Astrocyte (in vitro differentiated cells and primary cell): ENCODE results near the gene SPATA31D1. TPM values are rescaled to one million over a fixed set of nuclear protein-coding genes. Genes with fewer than 3 reads are reported as not detected.

Source experiments
- DNase-seq: peaks from one replicate; pipeline ENCODE4 v3.0.0-alpha.2; 2010; ENCODE audit warnings: low read depth
- FAIRE-seq: peaks from 2 replicates; lab custom pipeline; 2011; peaks lifted over from hg19 to GRCh38; lab: Jason Lieb, UNC
- H2AFZ ChIP-seq: 2 replicates; pipeline ENCODE4 v1.6.0; 2012; ENCODE audit warnings: low read depth, low read length, inconsistent platforms
- H3K27ac ChIP-seq: 2 replicates; pipeline ENCODE4 v1.5.1; 2011; ENCODE audit warnings: low read depth, low read length, inconsistent platforms
- H3K27me3 ChIP-seq: 2 replicates; pipeline ENCODE4 v1.6.0; 2011; ENCODE audit warnings: low read length, inconsistent platforms; ENCODE audit not compliant: insufficient read depth
- H3K36me3 ChIP-seq: 2 replicates; pipeline ENCODE4 v1.5.1; 2011; ENCODE audit warnings: low read length, inconsistent platforms; ENCODE audit not compliant: insufficient read depth
- H3K4me1 ChIP-seq: 2 replicates; pipeline ENCODE4 v1.5.1; 2011; ENCODE audit warnings: low read length, inconsistent platforms; ENCODE audit not compliant: insufficient read depth
- H3K4me2 ChIP-seq: 2 replicates; pipeline ENCODE4 v1.6.0; 2012; ENCODE audit warnings: low read length, inconsistent platforms
- H3K4me3 ChIP-seq: 2 replicates; pipeline ENCODE4 v1.5.1; 2011; ENCODE audit warnings: low read depth, mild to moderate bottlenecking, low read length, inconsistent platforms; ENCODE audit not compliant: insufficient read depth
- H3K79me2 ChIP-seq: 2 replicates; pipeline ENCODE4 v1.6.0; 2012; ENCODE audit warnings: mild to moderate bottlenecking, low read length, inconsistent platforms; ENCODE audit not compliant: insufficient read depth
- H3K9ac ChIP-seq: 2 replicates; pipeline ENCODE4 v1.6.0; 2012; ENCODE audit warnings: mild to moderate bottlenecking, low read length, inconsistent platforms
- H3K9me3 ChIP-seq: 2 replicates; pipeline ENCODE4 v1.5.1; 2012; ENCODE audit warnings: low read depth, mild to moderate bottlenecking, low read length, inconsistent platforms; ENCODE audit not compliant: insufficient read depth
- H4K20me1 ChIP-seq: 2 replicates; pipeline ENCODE4 v1.6.0; 2012; ENCODE audit warnings: low read length, inconsistent platforms; ENCODE audit not compliant: insufficient read depth
- H3K27ac Mint-ChIP-seq: one replicate; pipeline ENCODE4 v1.8.0; 2021; ENCODE audit warnings: mild to moderate bottlenecking, mixed read lengths; ENCODE audit not compliant: unreplicated experiment
- H3K27me3 Mint-ChIP-seq: one replicate; pipeline ENCODE4 v1.8.0; 2021; ENCODE audit warnings: low read depth, mixed read lengths; ENCODE audit not compliant: unreplicated experiment
- H3K36me3 Mint-ChIP-seq: one replicate; pipeline ENCODE4 v1.8.0; 2021; ENCODE audit warnings: low read depth, mixed read lengths; ENCODE audit not compliant: unreplicated experiment
- H3K4me1 Mint-ChIP-seq: one replicate; pipeline ENCODE4 v1.8.0; 2021; ENCODE audit warnings: low read depth, mixed read lengths; ENCODE audit not compliant: unreplicated experiment
- H3K4me3 Mint-ChIP-seq: one replicate; pipeline ENCODE4 v1.8.0; 2021; ENCODE audit warnings: mild to moderate bottlenecking, moderate library complexity, mixed read lengths; ENCODE audit not compliant: unreplicated experiment
- H3K9me3 Mint-ChIP-seq: one replicate; pipeline ENCODE4 v1.8.0; 2021; ENCODE audit warnings: mild to moderate bottlenecking, mixed read lengths; ENCODE audit not compliant: unreplicated experiment
- CTCF ChIP-seq: IDR thresholded peaks from 2 replicates; pipeline ENCODE4 v1.5.1; 2011; ENCODE audit warnings: low read depth, mild to moderate bottlenecking, inconsistent platforms, low read length, moderate library complexity; ENCODE audit not compliant: insufficient read depth
- EZH2 ChIP-seq: IDR thresholded peaks from 2 replicates; pipeline ENCODE4 v1.6.1; 2012; ENCODE audit warnings: mild to moderate bottlenecking, low read length, inconsistent platforms; ENCODE audit not compliant: insufficient read depth
- total RNA-seq: library from RNA; stranded (reverse); gene quantifications from 2 replicates; pipeline ENCODE4 v1.2.1, GENCODE V29; 2021

SPATA31D1 gene
- total RNA-seq, 1 donor from 2014 or later, result not detected

- no peak for DNase-seq
- Histone ChIP-seq H3K4me2 (no peak overlapping the region), H3K27me3 (no peaks in the 10 kb centered on the region), H3K4me3 (no peak overlapping the region), H4K20me1 (no peaks in the 10 kb centered on the region), H3K36me3 (no peaks in the 10 kb centered on the region), H3K27ac (no peak overlapping the region), H2AFZ (no peak overlapping the region), H3K9ac (no peak overlapping the region), H3K79me2 (no peaks in the 10 kb centered on the region), H3K4me1 (no peaks in the 10 kb centered on the region), H3K9me3 (peaks cover 9% of the 10 kb centered on the region)
- Mint-ChIP-seq H3K36me3 (no peaks in the 10 kb centered on the region), H3K4me3 (no peak overlapping the region), H3K27me3 (peaks cover 4% of the 10 kb centered on the region), H3K9me3 (peaks cover 17% of the 10 kb centered on the region), H3K4me1 (no peaks in the 10 kb centered on the region), H3K27ac (no peak overlapping the region)
- FAIRE-seq, result no peak
- TF ChIP-seq EZH2 (no peak), CTCF (no peak)
Measured at GRCh38 chr9:81955625-81956024, 32.9 kb upstream of the SPATA31D1 start.

GRCh38 chr9:81964218-81965171 is 24.1 kb upstream of the SPATA31D1 start:
- Mint-ChIP-seq H3K27ac (no peak overlapping the region), H3K9me3 (peaks cover 2% of the 10 kb centered on the region), H3K27me3 (no peaks in the 10 kb centered on the region), H3K4me3 (no peak overlapping the region), H3K36me3 (no peaks in the 10 kb centered on the region), H3K4me1 (no peaks in the 10 kb centered on the region)
- no peak for TF ChIP-seq EZH2
- no peak for TF ChIP-seq CTCF
- H3K27me3 ChIP-seq, result no peaks in the 10 kb centered on the region
- DNase-seq (no peak), FAIRE-seq (no peak)
- H2AFZ ChIP-seq, result no peak overlapping the region
- H3K9ac ChIP-seq, result no peak overlapping the region
- no peaks in the 10 kb centered on the region for H3K36me3 ChIP-seq
- H3K79me2 ChIP-seq, result no peaks in the 10 kb centered on the region
- no peak overlapping the region for H3K4me2 ChIP-seq
- no peak overlapping the region for H3K27ac ChIP-seq
- no peaks in the 10 kb centered on the region for H3K4me1 ChIP-seq
- no peaks in the 10 kb centered on the region for H4K20me1 ChIP-seq
- no peaks in the 10 kb centered on the region for H3K9me3 ChIP-seq
- no peak overlapping the region for H3K4me3 ChIP-seq

GRCh38 chr9:81968026-81968425 is 20.5 kb upstream of the SPATA31D1 start:
- Mint-ChIP-seq H3K36me3 (no peaks in the 10 kb centered on the region), H3K9me3 (peaks cover 8% of the 10 kb centered on the region), H3K4me3 (no peak overlapping the region), H3K4me1 (no peaks in the 10 kb centered on the region), H3K27ac (no peak overlapping the region), H3K27me3 (peaks cover 11% of the 10 kb centered on the region)
- Histone ChIP-seq H3K4me2 (no peak overlapping the region), H4K20me1 (no peaks in the 10 kb centered on the region), H3K27ac (no peak overlapping the region), H3K4me3 (no peak overlapping the region), H3K4me1 (no peaks in the 10 kb centered on the region), H3K9ac (no peak overlapping the region), H3K79me2 (no peaks in the 10 kb centered on the region), H3K36me3 (no peaks in the 10 kb centered on the region), H3K9me3 (no peaks in the 10 kb centered on the region), H2AFZ (no peak overlapping the region), H3K27me3 (no peaks in the 10 kb centered on the region)
- DNase-seq, result no peak
- no peak for TF ChIP-seq EZH2
- FAIRE-seq, result no peak
